H1 (cell line): ENCODE data around the gene METRNL. TPM values are rescaled to one million over a fixed set of nuclear protein-coding genes. Genes with fewer than 3 reads are reported as not detected.

Experiments used
- CTCF ChIA-PET: fragments of 300-600 bp; sonication (Branson Sonifier 250); formaldehyde crosslinking; loops from one replicate; lab custom pipeline; 2021; ENCODE audit not compliant: partially characterized antibody; lab: Charles Lee
- POLR2A ChIA-PET: fragments of 300-600 bp; sonication (Branson Sonifier 250); formaldehyde crosslinking; loops from one replicate; lab custom pipeline; 2021; ENCODE audit warnings: inconsistent platforms; ENCODE audit not compliant: partially characterized antibody; lab: Charles Lee
- DNase-seq, 2 experiments: peaks; one replicate each; pipeline versions ENCODE4 v3.0.0 to v3.0.0-alpha.2; 2010 to 2022; ENCODE audit warnings: low spot score in 2 of 2, low read depth in 1 of 2, mixed read lengths in 1 of 2
- FAIRE-seq: peaks from 2 replicates; lab custom pipeline; 2011; peaks lifted over from hg19 to GRCh38; lab: Jason Lieb, UNC
- H2AFZ ChIP-seq: 2 replicates; pipeline ENCODE4 v1.8.1; 2012; ENCODE audit warnings: low read length, inconsistent platforms
- H2AK5ac ChIP-seq: 2 replicates; pipeline ENCODE4 v1.6.1; 2013; ENCODE audit warnings: low read depth, low read length
- H2BK120ac ChIP-seq: replicated peaks from 2 replicates; pipeline ENCODE3; 2013; ENCODE audit warnings: low read depth, low read length, inconsistent platforms
- H2BK12ac ChIP-seq: 2 replicates; pipeline ENCODE4 v1.6.1; 2013; ENCODE audit warnings: low read depth, low read length
- H2BK15ac ChIP-seq: 2 replicates; pipeline ENCODE4 v1.6.1; 2013; ENCODE audit warnings: low read length
- H2BK20ac ChIP-seq: 2 replicates; pipeline ENCODE4 v1.6.1; 2013; ENCODE audit warnings: low read length
- H2BK5ac ChIP-seq: 2 replicates; pipeline ENCODE4 v1.6.1; 2013; ENCODE audit warnings: low read depth, low read length
- H3K14ac ChIP-seq: 2 replicates; pipeline ENCODE4 v1.6.1; 2013; ENCODE audit warnings: inconsistent platforms; ENCODE audit not compliant: insufficient read length
- H3K18ac ChIP-seq: 2 replicates; pipeline ENCODE4 v1.6.1; 2013; ENCODE audit warnings: low read length; ENCODE audit errors: extremely low read depth
- H3K23ac ChIP-seq: 2 replicates; pipeline ENCODE4 v1.6.1; 2013; ENCODE audit warnings: inconsistent platforms; ENCODE audit not compliant: insufficient read length
- H3K23me2 ChIP-seq: 2 replicates; pipeline ENCODE4 v1.6.1; 2013; ENCODE audit warnings: low read depth, low read length
- H3K27ac ChIP-seq: 2 replicates; pipeline ENCODE4 v1.6.1; 2011; ENCODE audit warnings: low read depth, low read length, inconsistent platforms
- H3K27me3 ChIP-seq, 4 experiments: replicated peaks in 1 of 4; 1 replicate in 1 of 4; 2 replicates in 3 of 4; pipeline versions ENCODE4 v1.6.1 to v1.8.1; 2011 to 2013; ENCODE audit warnings: low read length in 3 of 4, mild to moderate bottlenecking in 3 of 4, inconsistent platforms in 2 of 4, mixed read lengths in 2 of 4, moderate library complexity in 1 of 4; ENCODE audit not compliant: control insufficient read depth in 3 of 4, insufficient read depth in 3 of 4; ENCODE audit errors: extremely low read depth in 1 of 4
- H3K36me3 ChIP-seq, 4 experiments: 2 replicates each; pipeline versions ENCODE4 v1.6.1 to v1.8.1; 2011 to 2013; ENCODE audit warnings: mild to moderate bottlenecking in 4 of 4, low read length in 3 of 4, moderate library complexity in 2 of 4, control low read depth in 1 of 4, inconsistent platforms in 1 of 4; ENCODE audit not compliant: insufficient read depth in 4 of 4, control insufficient read depth in 2 of 4
- H3K4ac ChIP-seq: replicated peaks from 2 replicates; pipeline ENCODE3; 2013; ENCODE audit warnings: low read length, low read depth, mixed read lengths, inconsistent platforms; ENCODE audit not compliant: insufficient read length
- H3K4me1 ChIP-seq, 4 experiments: replicated peaks in 1 of 4; 1 replicate in 1 of 4; 2 replicates in 3 of 4; pipeline versions ENCODE4 v1.6.1 to v1.8.1; 2011 to 2013; ENCODE audit warnings: low read length in 3 of 4, inconsistent platforms in 2 of 4, mixed read lengths in 1 of 4; ENCODE audit not compliant: insufficient read depth in 4 of 4, control insufficient read depth in 3 of 4
- H3K4me2 ChIP-seq, 2 experiments: 2 replicates each; pipeline versions ENCODE4 v1.6.1 to v1.8.1; 2011 to 2013; ENCODE audit warnings: low read depth in 2 of 2, low read length in 2 of 2, control low read depth in 1 of 2, inconsistent platforms in 1 of 2, mild to moderate bottlenecking in 1 of 2; ENCODE audit not compliant: insufficient read depth in 1 of 2
- H3K4me3 ChIP-seq, 4 experiments: fragments of 200-600, 300-600 bp in 1 of 4; sonication (generic), shearing (Covaris generic), sonication (Bioruptor Twin) in 1 of 4; 2 replicates each; pipeline versions ENCODE4 v1.5.1 to v1.8.1; 2011 to 2016; ENCODE audit warnings: low read length in 4 of 4, low read depth in 3 of 4, control low read depth in 2 of 4, inconsistent platforms in 2 of 4, mild to moderate bottlenecking in 2 of 4, mixed read lengths in 1 of 4, moderate library complexity in 1 of 4; ENCODE audit not compliant: insufficient read depth in 2 of 4; ENCODE audit errors: extremely low read depth in 1 of 4
- H3K56ac ChIP-seq: replicated peaks from 2 replicates; pipeline ENCODE3; 2013; ENCODE audit warnings: low read depth, mild to moderate bottlenecking, mixed read lengths, low read length, inconsistent platforms; ENCODE audit not compliant: insufficient read length
- H3K79me1 ChIP-seq: 2 replicates; pipeline ENCODE4 v1.6.1; 2013; ENCODE audit warnings: low read depth, low read length, control low read depth
- H3K79me2 ChIP-seq, 2 experiments: 2 replicates each; pipeline versions ENCODE4 v1.6.1 to v1.8.1; 2012 to 2013; ENCODE audit warnings: low read length in 2 of 2, mild to moderate bottlenecking in 2 of 2, inconsistent platforms in 1 of 2; ENCODE audit not compliant: insufficient read depth in 2 of 2, control insufficient read depth in 1 of 2
- H3K9ac ChIP-seq, 4 experiments: replicated peaks in 1 of 4; 1 replicate in 1 of 4; 2 replicates in 3 of 4; pipeline versions ENCODE4 v1.6.1 to v1.8.1; 2011 to 2013; ENCODE audit warnings: low read depth in 3 of 4, low read length in 3 of 4, control low read depth in 2 of 4, mild to moderate bottlenecking in 2 of 4, moderate library complexity in 2 of 4, inconsistent platforms in 1 of 4; ENCODE audit errors: extremely low read depth in 1 of 4
- H3K9me3 ChIP-seq, 2 experiments: 2 replicates each; pipeline versions ENCODE4 v1.6.1 to v1.8.1; 2012 to 2013; ENCODE audit warnings: mild to moderate bottlenecking in 2 of 2, moderate library complexity in 2 of 2, control low read depth in 1 of 2, inconsistent platforms in 1 of 2, low read depth in 1 of 2, low read length in 1 of 2, mixed read lengths in 1 of 2; ENCODE audit not compliant: insufficient read depth in 2 of 2
- H4K20me1 ChIP-seq, 2 experiments: replicated peaks in 1 of 2; 2 replicates each; pipeline versions ENCODE3 to v1.8.1; 2011 to 2013; ENCODE audit warnings: inconsistent platforms in 2 of 2, low read length in 2 of 2, mild to moderate bottlenecking in 1 of 2; ENCODE audit not compliant: insufficient read depth in 2 of 2, control insufficient read depth in 1 of 2
- H4K5ac ChIP-seq: 2 replicates; pipeline ENCODE4 v1.6.1; 2013; ENCODE audit warnings: low read length, low read depth, mixed read lengths, inconsistent platforms; ENCODE audit not compliant: insufficient read length
- H4K8ac ChIP-seq: 2 replicates; pipeline ENCODE4 v1.8.0; 2013; ENCODE audit warnings: mild to moderate bottlenecking, moderate library complexity, low read length, inconsistent platforms; ENCODE audit not compliant: insufficient read depth; ENCODE audit errors: extremely low read depth
- H4K91ac ChIP-seq: replicated peaks from 2 replicates; pipeline ENCODE3; 2013; ENCODE audit warnings: low read length, mixed read lengths, inconsistent platforms; ENCODE audit not compliant: insufficient read length
- CHD2 ChIP-seq: IDR thresholded peaks from 2 replicates; pipeline ENCODE4 v1.6.1; 2012; ENCODE audit warnings: low read length, improper control_type of control experiment
- HDAC2 ChIP-seq, 2 experiments: fragments of 300-600 bp in 1 of 2; sonication (generic) in 1 of 2; IDR thresholded peaks; 2 replicates each; pipeline ENCODE4 v1.6.1; 2011 to 2012; ENCODE audit warnings: low read depth in 2 of 2, low read length in 2 of 2, mild to moderate bottlenecking in 2 of 2, moderate library complexity in 2 of 2, borderline replicate concordance in 1 of 2, inconsistent platforms in 1 of 2
- KDM1A ChIP-seq: fragments of 200-600, 300-600 bp; sonication (generic); IDR thresholded peaks from 2 replicates; pipeline ENCODE4 v1.7.1; 2016; ENCODE audit warnings: mild to moderate bottlenecking, low read length, borderline replicate concordance
- KDM4A ChIP-seq: IDR thresholded peaks from one replicate; pipeline ENCODE4 v1.7.1; 2012; ENCODE audit warnings: low read depth, mild to moderate bottlenecking, moderate library complexity, low read length, inconsistent platforms; ENCODE audit not compliant: severe bottlenecking
- MAFK ChIP-seq: IDR thresholded peaks from 2 replicates; pipeline ENCODE4 v1.6.1; 2012; ENCODE audit warnings: low read depth, mild to moderate bottlenecking, improper control_type of control experiment, low read length
- RAD21 ChIP-seq, 2 experiments: IDR thresholded peaks in 1 of 2; conservative IDR thresholded peaks in 1 of 2; 2 replicates each; pipeline ENCODE4 v1.6.1; 2011; ENCODE audit warnings: low read depth in 2 of 2, low read length in 2 of 2, improper control_type of control experiment in 1 of 2, inconsistent platforms in 1 of 2, mild to moderate bottlenecking in 1 of 2, moderate library complexity in 1 of 2
- SAP30 ChIP-seq: fragments of 300-600 bp; sonication (generic); IDR thresholded peaks from 2 replicates; pipeline ENCODE4 v1.7.1; 2012; ENCODE audit warnings: low read length, moderate library complexity, mild to moderate bottlenecking, inconsistent platforms; ENCODE audit not compliant: insufficient read depth, insufficient replicate concordance
- TAF1 ChIP-seq: IDR thresholded peaks from 2 replicates; pipeline ENCODE4 v1.6.1; 2011; ENCODE audit warnings: mild to moderate bottlenecking, low read depth, low read length
- TEAD4 ChIP-seq: IDR thresholded peaks from 2 replicates; pipeline ENCODE4 v1.6.1; 2012; ENCODE audit warnings: low read depth, low read length, inconsistent platforms, mixed read lengths
- WGBS, 2 experiments: shearing (Covaris generic) in 1 of 2; methylation state at CpG; one replicate each; pipeline versions ENCODE4 v1.1.6 to v1.1.7; 2013 to 2015; ENCODE audit warnings: low lambda C conversion rate in 2 of 2, mixed read lengths in 2 of 2, inconsistent platforms in 1 of 2, low coverage in 1 of 2, missing lambda C conversion rate in 1 of 2; ENCODE audit not compliant: insufficient replicate concordance in 2 of 2, insufficient coverage in 1 of 2, insufficient read length in 1 of 2; ENCODE audit errors: extremely low coverage in 1 of 2, missing lambda C conversion rate in 1 of 2; 5-methylcytosine and 5-hydroxymethylcytosine counted together
- polyA plus RNA-seq, 7 experiments: library from polyadenylated mRNA; depleted of rRNA in 3 of 7; stranded (reverse) in 5 of 7; unstranded in 2 of 7; fragments of >200 nt in 5 of 7; fragments of 200-250 nt in 2 of 7; gene quantifications; 1 replicate in 5 of 7; 2 replicates in 1 of 7; 4 replicates in 1 of 7; pipeline versions ENCODE4 v1.2.1 to v1.2.3, GENCODE V29; 2011 to 2013; ENCODE audit warnings: missing spikeins in 2 of 7, mixed read lengths in 2 of 7
- total RNA-seq: library from RNA; stranded (reverse); fragmentation: NEBNext Ultra II Directional; extraction: Animal tissue kit (Norgen Biotek cat#: 25700); gene quantifications from 2 replicates; pipeline ENCODE4 v1.2.1, GENCODE V29; 2021

Gene METRNL
- total and polyA plus RNA-seq, 2 of the 8 experiments (the other 6 are each of a cell fraction or from before 2014, with no cell fraction given): 13.9 to 14.2 TPM

DNA sequence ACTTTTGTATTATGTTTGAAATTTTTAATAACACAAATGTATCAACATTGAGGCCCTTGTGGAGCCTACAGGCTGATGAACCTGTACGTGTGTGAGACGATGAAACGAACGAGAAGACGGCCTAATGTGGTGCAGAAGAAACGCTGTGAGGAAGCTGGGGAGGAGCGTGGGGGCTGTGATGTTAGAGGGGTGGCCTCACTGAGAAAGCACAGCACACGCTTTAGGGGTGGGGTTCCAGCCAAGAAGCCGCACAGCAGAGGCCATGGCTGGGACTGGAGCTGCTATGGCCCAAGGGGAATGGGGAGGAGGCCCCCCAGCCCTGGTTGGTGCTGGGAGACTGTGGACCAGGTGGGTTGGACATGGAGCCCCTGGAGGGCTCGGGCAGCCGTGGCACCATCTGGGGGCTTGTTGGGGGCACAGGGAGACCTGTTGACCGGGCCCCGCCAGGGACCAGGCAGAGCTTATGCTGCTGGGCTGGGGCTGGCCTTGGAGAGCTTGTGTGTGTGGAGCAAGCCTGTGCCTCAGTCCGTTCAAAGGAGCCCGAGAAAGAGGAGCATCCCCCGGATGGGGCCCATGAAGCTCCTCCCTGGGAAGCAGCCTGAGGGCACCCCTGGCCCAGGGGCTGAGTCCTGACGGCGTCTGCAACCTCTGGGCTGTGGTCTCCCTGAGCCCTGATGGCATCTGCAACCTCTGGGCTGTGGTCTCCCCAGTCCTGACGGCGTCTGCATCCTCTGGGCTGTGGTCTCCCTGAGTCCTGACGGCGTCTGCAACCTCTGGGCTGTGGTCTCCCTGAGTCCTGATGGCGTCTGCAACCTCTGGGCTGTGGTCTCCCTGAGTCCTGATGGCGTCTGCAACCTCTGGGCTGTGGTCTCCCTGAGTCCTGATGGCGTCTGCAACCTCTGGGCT, 44.7 kb downstream of the METRNL start:
- Histone ChIP-seq H4K8ac (no peak overlapping the region), H3K4me3 (no peak overlapping the region), H3K23ac (no peak overlapping the region), H3K4me2 (no peak overlapping the region), H4K91ac (no peak overlapping the region), H3K23me2 (peaks cover 3% of the 10 kb centered on the region; the same call in 1 of the 2 replicates), H2BK5ac (no peak overlapping the region), H3K79me2 (no peaks in the 10 kb centered on the region), H2BK20ac (no peak overlapping the region), H2AK5ac (no peak overlapping the region), H3K18ac (no peak overlapping the region), H3K27me3 (peaks cover 0 to 19% (median 10%) of the 10 kb centered on the region in 4 experiments; a peak in 5 of 7 replicates), H3K56ac (no peak overlapping the region), H4K5ac (no peak overlapping the region), H3K36me3 (no peaks in the 10 kb centered on the region), H3K9me3 (peaks cover 21 to 72% of the 10 kb centered on the region in 2 experiments; a peak in 3 of 4 replicates), H3K27ac (no peak overlapping the region), H4K20me1 (no peaks in the 10 kb centered on the region), H3K79me1 (no peaks in the 10 kb centered on the region), H3K4me1 (no peaks in the 10 kb centered on the region), H2BK12ac (no peak overlapping the region), H3K4ac (no peak overlapping the region), H2AFZ (no peak overlapping the region), H3K14ac (no peak overlapping the region), H2BK120ac (no peak overlapping the region), H3K9ac (no peak overlapping the region), H2BK15ac (no peak overlapping the region)
- WGBS, 2 experiments: 89% methylated on average over 24 of the region's 25 CpGs; no CpG with 5 or more reads in 1 of the 2 experiments
- ChIA-PET POLR2A (no interaction called here), CTCF (interaction anchor here (0.8 kb wide), 1 partner anchor 80 kb away, joined by 3 read pairs; no protein-coding TSS in a partner anchor)
- DNase-seq (no peak), FAIRE-seq (no peak)
- no peak for TF ChIP-seq MAFK
- no peak for TF ChIP-seq TEAD4
- TF ChIP-seq KDM4A: no peak
- no peak for TF ChIP-seq TAF1
- no peak for TF ChIP-seq SAP30
- TF ChIP-seq RAD21 (IDR thresholded peaks at IDR 0.05 in 1 of 2, conservative IDR thresholded peaks at IDR 0.05 in 1 of 2; ENCODE audit: low read depth in 2 of 2, low read length in 2 of 2): no peak
- TF ChIP-seq CHD2: no peak
- no peak for TF ChIP-seq HDAC2 (IDR thresholded peaks at IDR 0.05; ENCODE audit: borderline replicate concordance in 1 of 2, low read depth in 2 of 2, low read length in 2 of 2)
- no peak for TF ChIP-seq KDM1A
